Measurements from ENCODE around the gene DDT.
"Not testable (repeated sequence)": the region's sequence is repeated elsewhere in the genome, so short reads cannot be mapped to it uniquely, and the experiment has no call there.

Gene DDT

GRCh38 chr22:23952794-23953405, 21.3 kb downstream of the DDT start:
- not testable (repeated sequence) for DNase-seq (ENCODE audit: low read depth in 2 of 2)

GRCh38 chr22:23951383-23951782, 22.9 kb downstream of the DDT start:
- DNase-seq (ENCODE audit: low read depth in 2 of 2) = not testable (repeated sequence)

- DNase-seq (ENCODE audit: low read depth in 2 of 2) = not testable (repeated sequence)
Measured at GRCh38 chr22:23949764-23950163, 24.5 kb downstream of the DDT start.

GRCh38 chr22:23947391-23947790, 26.9 kb downstream of the DDT start:
- not testable (repeated sequence) for DNase-seq (ENCODE audit: low read depth in 2 of 2)

GRCh38 chr22:23940166-23940565, 34.1 kb downstream of the DDT start:
- DNase-seq (ENCODE audit: low read depth in 2 of 2) = not testable (repeated sequence)

- DNase-seq (ENCODE audit: low read depth in 2 of 2) = no peak
Measured at GRCh38 chr22:23939017-23939357, 35.3 kb downstream of the DDT start.

GRCh38 chr22:23938328-23939016, 35.8 kb downstream of the DDT start:
- no peak for DNase-seq (ENCODE audit: low read depth in 2 of 2)

- no peak for DNase-seq (ENCODE audit: low read depth in 2 of 2)
Measured at GRCh38 chr22:23926561-23926960, 47.7 kb downstream of the DDT start.

GRCh38 chr22:23925020-23925606, 49.1 kb downstream of the DDT start:
- no peak for DNase-seq (ENCODE audit: low read depth in 2 of 2)

GRCh38 chr22:23922921-23923320, 51.3 kb downstream of the DDT start:
- no peak for DNase-seq (ENCODE audit: low read depth in 2 of 2)

GRCh38 chr22:23921586-23922201, 52.5 kb downstream of the DDT start:
- DNase-seq (ENCODE audit: low read depth in 2 of 2) = not testable (repeated sequence)
